Right renal cortex interstitium (tissue), 3 donors: ENCODE results near the gene SLAIN2. TPM values are rescaled to one million over a fixed set of nuclear protein-coding genes. Genes with fewer than 3 reads are reported as not detected.

Source experiments
- DNase-seq, 3 donors: peaks; one replicate each; pipeline ENCODE4 v3.0.0-alpha.2; 2013; ENCODE audit warnings: low read depth in 3 of 3, low spot score in 2 of 3
- polyA plus RNA-seq, 3 donors: library from polyadenylated mRNA; unstranded; fragments of 120-200 nt; gene quantifications; one replicate each; pipeline ENCODE4 v1.2.1, GENCODE V29; 2013; ENCODE audit not compliant: insufficient read length in 3 of 3

Gene SLAIN2
- polyA plus RNA-seq, 3 donors = 69.2 to 73.8 (median 70.7) TPM

DNA sequence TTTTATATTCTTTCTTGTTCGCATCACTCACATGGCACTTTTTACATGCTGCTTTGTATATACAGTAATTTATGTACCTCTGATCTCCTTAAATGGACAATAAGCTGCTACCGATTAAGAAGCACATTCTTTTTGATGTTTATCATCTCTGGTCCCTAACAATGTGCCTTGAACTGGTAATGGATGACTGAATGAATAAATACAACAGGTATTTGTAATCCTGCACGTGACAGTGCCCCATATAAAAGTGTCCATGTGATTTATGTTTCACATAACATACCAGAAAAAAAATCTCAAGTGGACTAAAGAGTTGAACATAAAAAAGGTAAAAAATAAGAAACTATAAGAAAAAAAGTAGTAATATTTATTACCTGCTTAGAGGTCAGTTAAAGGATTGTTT lies 7.7 kb upstream of the SLAIN2 start:
- no peak for DNase-seq

DNA sequence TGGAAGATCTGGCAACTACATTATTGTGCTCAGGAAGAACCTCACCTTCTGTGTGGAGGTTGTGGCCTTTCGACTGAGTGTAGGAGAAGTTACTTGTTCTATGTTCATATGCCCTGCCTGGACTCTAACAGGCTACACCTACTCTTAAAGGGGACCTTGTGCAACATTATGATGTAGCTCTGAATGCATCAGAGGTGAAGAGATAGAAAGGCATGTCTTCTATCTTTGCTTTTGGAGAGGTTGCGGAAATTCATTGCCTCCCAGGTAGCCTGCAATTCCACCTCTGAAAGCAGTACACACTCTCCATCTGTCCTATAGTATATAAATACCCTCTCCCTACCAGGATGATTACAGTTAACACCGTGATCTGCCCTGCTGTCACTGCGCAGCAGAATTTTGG lies 7.1 kb upstream of the SLAIN2 start:
- no peak for DNase-seq

DNA sequence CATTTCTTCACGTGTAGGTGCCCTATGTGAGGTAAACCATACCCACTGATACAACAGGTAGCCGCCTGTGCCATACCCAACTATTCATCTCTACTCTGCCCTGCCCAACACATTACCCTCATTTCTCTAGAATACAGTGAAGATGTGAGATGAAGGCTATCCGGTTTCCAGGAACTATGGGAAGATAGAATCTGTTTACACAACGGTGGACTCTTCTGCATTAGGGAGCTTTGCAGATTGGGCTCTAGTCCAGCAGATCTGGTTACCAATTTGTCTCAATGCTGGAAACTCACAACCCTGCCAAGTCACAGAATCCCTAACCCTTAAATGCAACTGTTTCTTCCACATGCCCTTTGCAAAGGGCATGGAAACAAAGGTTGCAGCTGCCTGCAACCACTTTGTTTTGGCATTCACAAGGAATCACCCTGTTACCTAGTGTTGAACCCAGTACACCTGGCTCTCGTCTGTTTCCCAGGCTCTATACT lies 6.4 kb upstream of the SLAIN2 start:
- DNase-seq = no peak

DNA sequence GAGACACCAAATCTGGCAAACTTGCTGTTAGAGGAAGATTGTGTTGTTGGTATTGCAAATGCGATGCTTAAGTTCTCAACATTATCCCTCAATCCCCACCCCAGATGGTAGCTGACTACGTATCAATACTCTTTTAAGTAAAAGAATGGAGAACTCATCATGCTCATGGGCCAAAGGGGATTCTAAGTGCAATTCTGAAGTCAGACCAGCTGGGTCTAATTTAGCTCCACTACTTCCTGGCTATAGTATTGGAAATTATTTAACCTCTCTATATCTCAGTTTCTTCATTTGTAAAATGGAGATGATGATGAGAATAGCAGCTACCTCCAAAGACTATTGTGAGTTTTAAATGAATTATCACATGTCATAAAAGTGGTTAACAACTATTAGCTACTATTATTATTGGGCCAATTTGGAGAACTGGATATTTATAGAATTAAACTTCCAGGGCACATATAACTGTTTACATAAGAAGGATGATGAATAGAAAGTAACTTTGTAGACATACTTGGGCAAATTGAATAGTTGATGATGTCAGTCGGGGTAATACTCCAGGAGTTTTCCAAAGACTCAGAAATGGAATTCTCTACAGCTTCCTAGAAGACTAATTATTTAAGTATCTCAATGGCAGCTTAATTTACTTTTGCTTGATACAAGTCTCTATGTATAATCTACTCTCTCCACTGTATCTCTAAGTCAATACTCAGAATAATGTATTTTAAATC lies 5.0 kb upstream of the SLAIN2 start:
- DNase-seq = no peak

DNA sequence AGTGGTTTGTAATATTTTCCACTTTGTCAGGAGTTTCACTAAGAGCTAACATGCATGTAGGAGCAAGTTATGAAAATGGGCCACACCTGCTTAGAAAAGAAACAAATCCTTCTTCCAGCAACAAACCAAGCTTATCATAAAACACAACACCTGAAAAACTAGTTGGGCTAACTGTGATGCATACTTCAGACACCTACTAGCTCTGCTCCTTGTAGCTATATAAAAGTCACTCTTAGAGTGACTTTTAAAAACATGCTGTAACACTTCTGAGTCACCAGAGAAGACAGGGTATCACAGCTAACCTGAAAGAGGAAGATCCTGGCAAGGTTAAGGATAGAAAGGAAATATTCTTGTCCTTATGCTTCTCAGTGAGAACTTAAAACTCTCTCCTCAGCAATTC lies 3.6 kb upstream of the SLAIN2 start:
- no peak for DNase-seq

DNA sequence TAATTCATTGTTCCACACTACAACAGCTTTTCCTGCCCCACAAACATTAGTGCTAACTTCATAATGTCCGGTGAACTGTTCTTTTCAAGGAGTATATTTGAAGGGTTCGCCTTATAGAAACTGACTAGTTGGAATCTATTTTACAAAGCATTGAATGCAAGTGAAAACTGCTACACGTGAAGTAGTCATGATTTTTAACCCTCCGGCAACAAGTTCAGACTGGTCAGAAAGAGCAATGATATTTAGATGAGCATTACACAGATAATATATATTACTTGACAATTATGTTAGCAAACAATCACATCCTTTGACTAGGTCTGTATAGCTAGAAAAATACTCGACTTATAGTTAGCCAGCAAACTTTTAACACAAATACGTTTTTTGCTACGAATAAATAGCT lies 1.7 kb upstream of the SLAIN2 start:
- DNase-seq = no peak

DNA sequence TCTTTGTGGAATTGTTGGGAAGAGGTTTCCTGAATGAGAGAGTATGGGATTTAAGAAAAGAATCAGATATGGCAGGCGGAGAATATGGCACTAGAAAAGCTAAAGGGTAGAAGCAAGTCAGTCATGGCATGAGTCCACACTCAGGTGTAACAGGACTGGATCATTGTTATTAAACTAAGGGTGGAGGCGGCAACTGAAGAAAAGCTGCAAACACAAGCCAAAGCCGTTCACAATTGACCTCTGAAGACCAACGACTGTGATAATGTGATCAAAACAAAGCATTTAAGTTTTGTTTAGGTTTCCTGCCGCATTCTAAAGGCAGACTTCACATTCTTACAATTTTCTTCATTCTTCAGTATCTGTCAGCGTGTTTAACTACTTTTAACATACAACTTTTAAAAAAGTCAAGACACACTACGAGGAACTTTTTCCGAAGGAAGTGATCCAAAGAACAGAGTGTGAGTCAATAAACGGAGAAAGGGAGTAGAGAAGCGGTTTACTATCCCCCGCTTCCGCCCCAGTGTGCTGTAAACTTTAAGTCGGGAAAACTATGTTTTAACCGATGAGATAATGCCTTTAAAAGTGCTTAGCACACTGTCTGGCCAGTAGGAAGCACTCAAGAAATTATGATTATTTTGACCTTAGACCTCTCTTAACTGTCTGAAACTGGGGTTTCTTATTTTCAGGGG lies 909 bp upstream of the SLAIN2 start:
- DNase-seq = peak; percentile 39 to 56 (median 45)

DNA sequence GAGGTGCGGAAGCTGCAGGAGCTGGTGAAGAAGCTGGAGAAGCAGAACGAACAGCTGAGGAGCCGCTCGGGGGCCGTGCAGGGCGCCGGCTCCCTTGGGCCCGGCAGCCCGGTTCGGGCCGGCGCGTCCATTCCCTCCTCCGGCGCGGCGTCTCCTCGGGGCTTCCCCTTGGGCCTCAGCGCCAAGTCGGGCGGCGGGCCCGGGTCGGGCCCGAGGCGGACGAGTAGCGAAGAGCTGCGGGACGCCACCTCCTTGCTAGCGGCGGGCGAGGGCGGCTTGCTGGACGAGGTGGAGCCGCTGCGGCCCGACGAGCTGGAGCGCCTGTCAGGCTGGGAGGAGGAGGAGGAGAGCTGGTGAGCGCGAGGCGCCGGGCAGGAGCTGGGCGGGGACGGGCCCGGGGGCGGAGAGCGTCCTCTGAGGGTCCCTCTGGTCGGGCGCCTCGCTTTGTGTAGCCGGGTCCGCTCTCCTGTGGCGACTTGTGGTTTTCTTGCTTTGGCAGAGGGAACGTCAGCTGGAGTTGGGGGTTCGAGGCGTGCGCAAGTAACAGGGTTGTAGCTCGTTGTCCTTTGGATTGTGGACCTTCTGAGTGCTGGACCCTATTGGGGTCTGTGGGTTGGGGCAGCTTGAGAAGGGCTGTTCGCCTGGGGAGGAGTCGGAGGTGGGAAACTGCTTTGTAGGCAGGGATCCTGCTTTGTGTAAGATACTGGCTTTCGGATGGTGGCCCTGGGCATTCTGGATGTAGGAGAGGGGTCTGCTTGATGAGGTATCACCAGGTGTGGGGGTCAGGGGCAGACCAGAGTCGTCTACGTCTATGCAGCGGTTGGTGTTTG lies 662 bp downstream of the SLAIN2 start:
- DNase-seq = peak; percentile 31 to 47 (median 37)

DNA sequence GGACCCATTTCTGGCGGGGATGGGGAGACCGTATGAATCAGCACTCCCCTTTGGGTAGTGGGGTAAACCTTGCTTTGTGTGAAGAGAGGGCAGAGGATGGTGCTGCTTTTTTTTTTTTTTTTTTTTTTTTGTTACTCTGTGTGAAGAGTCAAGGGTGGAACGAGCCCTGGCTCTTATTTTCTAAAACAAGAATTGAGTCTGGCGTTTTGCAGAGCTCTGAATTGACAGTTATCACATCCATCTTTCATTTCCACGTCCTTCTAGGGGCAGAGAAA lies 1.2 kb downstream of the SLAIN2 start:
- DNase-seq = no peak

DNA sequence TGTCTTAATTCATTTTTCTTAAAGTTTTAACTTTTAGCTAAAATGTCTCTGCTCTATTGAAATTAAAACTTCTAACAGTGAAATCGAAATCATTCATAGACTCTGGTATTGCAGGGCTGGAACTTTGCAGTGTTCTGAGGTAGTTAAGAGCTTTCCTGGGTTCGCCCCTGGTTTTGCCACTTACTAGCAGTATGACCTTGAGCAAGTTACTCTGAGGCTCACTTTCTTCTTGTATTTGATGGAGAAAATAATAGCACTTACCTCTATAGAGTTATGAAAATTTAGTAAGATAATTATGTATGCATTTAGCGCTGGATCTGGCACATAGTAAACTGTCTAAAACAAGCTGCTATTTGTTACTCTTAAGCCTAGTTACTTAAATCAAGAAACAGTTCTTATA lies 1.7 kb downstream of the SLAIN2 start:
- no peak for DNase-seq

DNA sequence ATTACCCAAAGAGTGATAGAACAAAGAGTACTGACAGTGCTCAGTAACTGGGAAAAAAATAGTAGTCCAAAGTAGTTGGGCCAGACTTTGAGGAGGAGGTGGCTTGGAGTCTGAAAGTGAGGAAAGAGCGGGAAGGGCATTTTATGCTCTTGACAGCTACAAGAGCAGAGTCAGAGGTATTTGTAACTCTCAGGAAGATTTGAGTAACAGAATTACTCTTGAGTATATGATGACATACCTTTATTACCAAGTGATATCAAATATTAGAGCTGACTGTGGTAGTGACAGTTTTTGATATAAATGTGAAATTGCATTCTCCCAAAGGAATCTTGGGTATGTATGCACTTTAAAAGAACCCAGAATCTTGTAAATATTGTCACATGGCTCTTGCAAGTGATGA lies 2.2 kb downstream of the SLAIN2 start:
- DNase-seq = no peak

DNA sequence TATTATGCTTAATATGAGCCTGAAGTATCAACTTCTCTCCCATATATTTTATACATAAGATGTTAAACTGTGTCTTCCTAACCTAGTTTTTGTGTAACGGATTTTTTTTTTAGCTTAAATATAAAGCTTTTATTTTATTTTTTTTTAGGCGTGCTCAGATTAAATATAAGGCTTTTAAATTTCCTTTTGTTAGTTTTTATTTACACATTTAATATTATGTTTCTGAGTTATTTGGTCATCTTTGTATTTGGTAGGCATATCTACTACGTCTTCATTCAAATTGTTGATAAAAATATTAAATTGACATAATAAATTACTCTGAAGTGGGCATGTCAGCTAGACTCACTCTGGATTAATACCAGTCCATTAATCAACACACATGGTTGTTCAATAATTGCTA lies 4.2 kb downstream of the SLAIN2 start:
- no peak for DNase-seq

DNA sequence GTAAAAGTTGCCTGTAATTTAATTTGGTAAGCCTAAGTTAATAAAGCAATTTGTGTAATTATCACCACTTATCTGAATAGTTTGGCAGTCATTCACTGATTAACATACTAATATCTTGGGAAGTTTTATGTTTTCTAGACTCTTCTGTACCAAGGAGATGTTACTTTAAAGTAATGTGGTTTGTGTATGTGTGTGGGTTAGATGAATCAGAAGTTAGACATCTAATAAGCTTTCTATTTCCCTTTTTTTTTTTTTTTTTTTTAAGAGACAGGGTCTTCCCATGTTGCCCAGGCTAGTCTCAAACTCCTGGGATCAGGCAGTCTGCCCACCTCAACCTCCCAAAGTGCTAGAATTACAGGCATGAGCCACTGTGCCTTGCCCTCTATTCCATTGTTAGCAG lies 5.3 kb downstream of the SLAIN2 start:
- DNase-seq = no peak

DNA sequence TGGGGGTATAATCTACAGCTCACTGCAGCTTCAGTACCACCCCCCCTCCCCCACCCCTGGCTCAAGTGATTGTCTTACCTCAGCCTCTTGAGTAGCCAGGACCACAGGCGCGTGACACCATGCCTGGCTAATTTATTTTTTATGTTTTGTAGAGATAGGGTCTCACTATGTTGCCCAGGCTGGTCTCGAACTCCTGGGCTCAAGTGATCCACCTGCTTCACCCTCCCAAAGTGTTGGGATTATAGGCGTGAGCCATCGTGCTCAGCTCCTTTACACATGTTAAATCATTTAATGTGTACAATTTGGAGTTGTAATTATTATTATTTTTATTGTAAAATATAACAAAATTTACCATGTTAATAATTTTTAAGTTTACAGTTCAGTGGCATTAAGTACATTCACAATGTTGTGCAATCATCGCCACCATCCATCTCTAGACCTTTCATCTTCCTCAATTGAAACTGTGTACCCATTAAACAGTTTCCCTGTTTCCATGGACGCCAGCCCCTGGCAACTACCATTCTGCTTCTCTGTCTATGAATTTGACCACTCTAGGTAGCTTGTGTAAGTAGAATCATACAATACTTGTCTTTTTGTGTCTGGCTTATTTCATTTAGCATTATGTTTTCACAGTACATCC lies 6.1 kb downstream of the SLAIN2 start:
- DNase-seq = no peak

DNA sequence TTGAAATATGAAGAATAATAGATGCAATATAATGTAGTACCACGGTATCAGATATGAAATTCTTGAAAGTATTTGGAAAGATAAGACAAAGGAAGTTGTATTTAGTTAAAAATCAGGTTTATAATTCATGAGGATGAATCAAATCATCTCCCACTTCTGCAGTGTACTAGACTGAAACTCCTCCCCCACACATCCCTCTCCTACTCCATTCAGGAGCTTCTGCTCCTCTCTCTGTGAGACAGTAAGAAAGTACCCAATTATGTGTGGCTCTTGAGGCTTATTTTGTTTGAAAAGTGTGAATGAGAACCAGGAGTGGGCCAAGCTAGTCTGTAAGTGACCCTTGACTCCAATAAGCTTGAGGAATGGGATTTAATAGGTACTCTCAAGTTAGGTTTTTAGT lies 9.5 kb downstream of the SLAIN2 start:
- DNase-seq = no peak

DNA sequence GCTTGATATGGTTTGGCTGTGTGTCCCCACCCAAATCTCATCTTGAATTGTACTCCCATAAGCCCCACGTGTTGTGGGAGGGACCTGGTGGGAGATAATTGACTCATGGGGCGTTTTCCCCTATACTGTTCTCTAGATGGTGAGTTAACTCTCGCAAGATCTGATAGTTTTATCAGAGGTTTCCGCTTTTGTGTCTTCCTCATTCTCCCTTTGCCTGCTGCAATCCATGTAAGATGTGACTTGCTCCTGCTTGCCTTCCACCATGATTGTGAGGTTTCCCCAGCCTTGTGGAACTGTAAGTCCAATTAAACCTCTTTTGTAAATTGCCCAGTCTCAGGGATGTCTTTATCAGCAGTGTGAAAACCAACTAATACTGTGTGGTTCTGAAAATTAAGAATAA lies 11.5 kb downstream of the SLAIN2 start:
- no peak for DNase-seq

DNA sequence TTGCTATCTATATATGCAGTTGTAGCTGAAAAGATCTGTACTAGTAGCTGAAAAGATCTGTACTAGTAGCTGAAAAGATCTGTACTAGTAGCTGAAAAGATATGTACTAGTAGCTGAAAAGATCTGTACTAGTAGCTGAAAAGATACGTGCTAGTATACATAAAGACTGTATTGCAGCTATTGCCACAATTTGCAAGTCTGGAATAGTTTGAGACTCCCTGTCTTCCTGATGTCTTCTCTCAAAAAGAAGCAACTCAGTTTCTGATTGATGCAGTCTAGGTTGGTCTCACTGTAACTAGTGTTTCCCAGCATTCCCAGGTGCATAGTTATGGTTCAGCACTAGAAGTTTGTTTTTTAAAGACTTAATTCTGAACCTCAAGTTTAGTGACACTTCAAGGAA lies 15.0 kb downstream of the SLAIN2 start:
- DNase-seq = no peak

DNA sequence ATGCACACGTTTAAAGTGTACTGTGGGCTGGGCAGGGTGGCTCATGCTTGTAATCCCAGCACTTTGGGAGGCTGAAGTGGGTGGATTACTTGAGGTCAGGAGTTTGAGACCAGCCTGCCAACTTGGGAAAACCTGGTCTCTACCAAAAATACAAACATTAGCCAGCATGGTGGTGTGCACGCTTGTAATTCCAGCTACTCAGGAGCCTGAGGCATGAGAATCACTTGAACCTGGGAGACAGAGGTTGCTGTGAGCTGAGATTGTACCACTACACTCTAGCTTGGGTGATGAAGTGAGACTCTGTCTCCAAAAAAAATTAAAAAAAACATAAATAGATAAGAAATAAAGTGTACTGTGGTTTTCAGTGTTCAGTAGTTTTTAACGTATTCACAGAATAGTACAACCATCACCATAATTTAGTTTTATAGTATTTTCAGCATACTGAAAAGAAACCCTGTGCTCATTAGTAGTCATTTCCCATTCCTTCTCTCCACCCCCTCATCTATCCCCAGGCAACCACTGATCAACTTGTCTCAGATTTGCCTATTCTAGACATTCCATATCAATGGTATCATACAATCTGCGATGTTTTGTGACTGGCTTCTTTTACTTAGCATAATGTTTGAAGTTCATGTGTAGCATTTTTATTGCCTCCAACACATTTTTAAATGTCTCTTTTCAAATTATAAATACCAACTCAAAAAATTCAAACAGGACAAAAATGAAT lies 19.1 kb downstream of the SLAIN2 start:
- DNase-seq = no peak

DNA sequence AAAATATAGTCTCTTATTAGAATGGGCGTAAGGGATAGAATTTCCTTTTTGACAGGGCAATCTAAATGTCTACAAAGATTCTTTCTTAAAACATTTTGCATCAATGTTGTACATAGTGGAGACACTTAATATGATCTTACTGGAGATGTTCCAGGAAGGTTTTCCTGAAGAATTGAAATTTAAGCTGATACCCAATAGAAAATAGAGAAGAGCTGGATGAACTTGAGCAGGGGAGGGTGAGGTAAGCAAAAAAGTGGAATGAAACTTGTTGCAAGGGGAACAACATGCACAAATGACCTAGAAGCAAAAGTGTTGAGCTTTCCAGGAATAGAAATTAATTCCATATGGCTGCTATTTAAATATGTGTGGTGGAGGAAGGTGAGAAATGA lies 19.7 kb downstream of the SLAIN2 start:
- no peak for DNase-seq

DNA sequence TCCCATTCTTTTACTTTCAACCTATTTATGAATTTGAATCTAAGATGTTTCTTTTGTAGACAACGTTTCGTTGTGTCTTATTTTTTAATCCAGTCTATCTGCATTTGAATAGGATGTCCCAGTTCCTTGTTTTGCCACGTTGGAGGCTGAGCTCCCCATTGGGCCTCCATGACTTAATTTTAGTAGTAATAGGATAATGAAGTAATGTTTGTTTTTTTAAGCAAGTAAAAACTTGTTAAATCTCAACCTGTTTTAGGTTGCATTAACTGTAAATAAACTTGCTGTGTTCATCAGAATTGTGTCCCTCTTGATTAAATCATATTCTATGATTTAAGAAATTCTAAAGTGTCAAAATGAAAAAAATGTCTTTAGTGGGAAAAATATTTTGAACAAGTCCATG lies 25.3 kb downstream of the SLAIN2 start:
- DNase-seq = no peak

DNA sequence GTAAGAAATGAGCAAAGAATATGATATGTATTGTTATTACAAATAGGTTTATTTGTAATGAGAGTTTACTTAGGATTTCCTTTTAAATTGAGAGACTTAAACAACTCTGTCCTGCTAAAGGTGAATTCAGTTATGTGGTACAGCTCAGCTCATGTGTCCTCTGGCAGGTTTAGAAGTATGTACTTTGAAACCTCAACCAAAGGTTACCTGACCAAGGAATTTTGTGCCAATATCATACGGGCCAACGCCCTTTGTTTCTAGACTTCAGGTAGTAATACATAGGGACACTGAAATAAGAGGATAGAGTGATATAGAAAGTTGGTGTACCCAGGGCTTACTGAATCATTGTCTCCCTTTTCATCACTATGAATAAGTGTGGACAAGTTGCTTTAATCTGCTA lies 25.7 kb downstream of the SLAIN2 start:
- DNase-seq = no peak
